ENCODE measurements around the gene CAST. TPM values are rescaled to one million over a fixed set of nuclear protein-coding genes. Genes with fewer than 3 reads are reported as not detected.
A peak's percentile ranks its signal among the peaks of the same experiment; 100 is the strongest.

The CAST gene
- total RNA-seq, 2 experiments from 2014 or later: 197 to 200 TPM

- Mint-ChIP-seq H3K4me1 (ENCODE audit: low read depth) (peaks cover 11% of the 10 kb centered on the region), H3K4me3 (no peak overlapping the region), H3K36me3 (ENCODE audit: low read depth) (peaks cover 25% of the 10 kb centered on the region), H3K27ac (no peak overlapping the region), H3K27me3 (no peaks in the 10 kb centered on the region), H3K9me3 (no peaks in the 10 kb centered on the region)
- no peak for ATAC-seq (ENCODE audit: poor library complexity)
- intact Hi-C loops (cut with DNase I, micrococcal nuclease): loop anchor here in 1 of 2 experiments (5.0 kb wide), 1 partner anchor 39 kb away; no protein-coding TSS in a partner anchor
- peaks cover 16% of the 10 kb centered on the region for H3K36me3 ChIP-seq (ENCODE audit: insufficient read depth, low read length)
- H3K27ac ChIP-seq (ENCODE audit: low read depth in 1 of 2, low read length in 2 of 2): no peak overlapping the region
- POLR2A ChIA-PET: no interaction called here
- no peaks in the 10 kb centered on the region for H3K27me3 ChIP-seq (ENCODE audit: control insufficient read depth in 1 of 2, insufficient read depth in 2 of 2, low read length in 2 of 2)
- H3K4me1 ChIP-seq (ENCODE audit: insufficient read depth, low read length): peaks cover 3% of the 10 kb centered on the region
- CTCF ChIA-PET: no interaction called here
- no peak for DNase-seq
- H3K9me3 ChIP-seq (ENCODE audit: control insufficient read depth in 1 of 2, insufficient read depth in 1 of 2, low read length in 2 of 2): no peaks in the 10 kb centered on the region
- no peak for TF ChIP-seq CTCF (IDR thresholded peaks at IDR 0.05)
- no peak overlapping the region for H3K4me3 ChIP-seq (ENCODE audit: low read length)
These were observed 29.5 kb downstream of the CAST start for GRCh38 chr5:96691503-96692303.

DNA sequence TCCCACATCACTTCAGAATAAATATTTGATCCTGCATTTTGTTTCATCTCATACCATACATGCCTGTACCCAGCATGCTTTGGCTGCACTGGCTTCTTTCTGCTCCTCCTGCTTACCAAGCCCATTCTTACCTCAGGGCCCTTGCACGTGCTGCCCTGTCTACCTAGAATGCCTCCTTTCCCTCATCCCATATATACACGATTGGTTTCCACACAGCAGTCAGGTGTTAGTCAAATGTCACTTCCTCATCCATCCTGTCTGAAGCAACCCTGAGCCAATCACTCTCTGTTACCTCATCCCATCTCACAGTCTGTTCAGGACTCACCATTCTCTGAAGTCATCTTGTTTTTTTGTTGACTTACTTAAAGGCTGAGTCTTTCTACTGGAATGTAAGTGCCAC is 30.3 kb downstream of the CAST start:
- H3K4me3 ChIP-seq (ENCODE audit: low read length): no peak overlapping the region
- DNase-seq (peak in 2 of 14 experiments; percentile 10 to 23), ATAC-seq (ENCODE audit: poor library complexity) (no peak)
- CTCF ChIA-PET: no interaction called here
- no peak for TF ChIP-seq CTCF (IDR thresholded peaks at IDR 0.05)
- no peaks in the 10 kb centered on the region for H3K4me1 ChIP-seq (ENCODE audit: insufficient read depth, low read length)
- H3K36me3 ChIP-seq (ENCODE audit: insufficient read depth, low read length): peaks cover 20% of the 10 kb centered on the region
- Mint-ChIP-seq H3K27ac (no peak overlapping the region), H3K36me3 (ENCODE audit: low read depth) (peaks cover 29% of the 10 kb centered on the region), H3K4me1 (ENCODE audit: low read depth) (peaks cover 4% of the 10 kb centered on the region), H3K27me3 (no peaks in the 10 kb centered on the region), H3K9me3 (no peaks in the 10 kb centered on the region), H3K4me3 (no peak overlapping the region)
- H3K27me3 ChIP-seq (ENCODE audit: control insufficient read depth in 1 of 2, insufficient read depth in 2 of 2, low read length in 2 of 2): no peaks in the 10 kb centered on the region
- intact Hi-C loops (cut with DNase I, micrococcal nuclease): loop anchor here in 1 of 2 experiments (5.0 kb wide), 1 partner anchor 40 kb away; no protein-coding TSS in a partner anchor
- no peak overlapping the region for H3K27ac ChIP-seq (ENCODE audit: low read depth in 1 of 2, low read length in 2 of 2)
- no peaks in the 10 kb centered on the region for H3K9me3 ChIP-seq (ENCODE audit: control insufficient read depth in 1 of 2, insufficient read depth in 1 of 2, low read length in 2 of 2)
- POLR2A ChIA-PET: interaction anchor here (1.4 kb wide), 1 partner anchor 12 kb away, joined by 3 read pairs; no protein-coding TSS in a partner anchor

- H3K4me3 Mint-ChIP-seq: peak overlapping the region; percentile 11
- no peaks in the 10 kb centered on the region for H3K27me3 Mint-ChIP-seq
- no peak overlapping the region for H3K4me3 ChIP-seq (ENCODE audit: low read length)
- no peaks in the 10 kb centered on the region for H3K27me3 ChIP-seq (ENCODE audit: control insufficient read depth in 1 of 2, insufficient read depth in 2 of 2, low read length in 2 of 2)
- ATAC-seq (ENCODE audit: poor library complexity) (no peak), DNase-seq (no peak)
- no peak for TF ChIP-seq CTCF (IDR thresholded peaks at IDR 0.05)
- CTCF ChIA-PET: interaction anchor here (0.9 kb wide), 1 partner anchor 46 kb away, joined by 3 read pairs; no protein-coding TSS in a partner anchor
- POLR2A ChIA-PET: interaction anchor here (0.6 to 1.8 kb wide), 2 partner anchors 36 to 112 kb away, joined by 3 to 6 read pairs; partner anchors contain the start of gene CAST
- no peaks in the 10 kb centered on the region for H3K9me3 Mint-ChIP-seq
- intact Hi-C loops (cut with DNase I, micrococcal nuclease): no loop called here
- no peaks in the 10 kb centered on the region for H3K9me3 ChIP-seq (ENCODE audit: control insufficient read depth in 1 of 2, insufficient read depth in 1 of 2, low read length in 2 of 2)
- peak overlapping the region; percentile 48 for H3K27ac Mint-ChIP-seq
- H3K36me3 Mint-ChIP-seq (ENCODE audit: low read depth): peaks cover 27% of the 10 kb centered on the region
- no peak overlapping the region for H3K27ac ChIP-seq (ENCODE audit: low read depth in 1 of 2, low read length in 2 of 2)
- H3K4me1 ChIP-seq (ENCODE audit: insufficient read depth, low read length): peaks cover 23% of the 10 kb centered on the region
- peaks cover 31% of the 10 kb centered on the region for H3K36me3 ChIP-seq (ENCODE audit: insufficient read depth, low read length)
- peaks cover 23% of the 10 kb centered on the region for H3K4me1 Mint-ChIP-seq (ENCODE audit: low read depth)
These were observed 37.1 kb downstream of the CAST start for GRCh38 chr5:96699186-96699820.

Measured in CD4-positive, alpha-beta T cell (primary cell).